WERI-Rb-1 (cell line): ENCODE results near the gene FAM98B.

Experiments
- DNase-seq: peaks from one replicate; pipeline ENCODE4 v3.0.0-alpha.2; 2020
- H3K27ac ChIP-seq: fragments of 250-450 bp; sonication (Bioruptor Pico); 2 replicates; pipeline ENCODE4 v1.5.1; 2020; ENCODE audit warnings: mild to moderate bottlenecking, moderate library complexity
- H3K27me3 ChIP-seq: fragments of 250-450 bp; sonication (Bioruptor Pico); 2 replicates; pipeline ENCODE4 v1.5.1; 2021; ENCODE audit warnings: mild to moderate bottlenecking, low read depth, moderate library complexity; ENCODE audit not compliant: insufficient read depth, severe bottlenecking
- H3K36me3 ChIP-seq: fragments of 250-450 bp; sonication (Bioruptor Pico); 2 replicates; pipeline ENCODE4 v1.5.1; 2020; ENCODE audit warnings: mild to moderate bottlenecking, moderate library complexity
- H3K4me3 ChIP-seq: 2 replicates; pipeline ENCODE4 v1.5.1; 2011; ENCODE audit warnings: low read depth, mild to moderate bottlenecking, control low read depth, low read length
- H3K9me3 ChIP-seq: fragments of 250-450 bp; sonication (Bioruptor Pico); 2 replicates; pipeline ENCODE4 v1.5.1; 2021; ENCODE audit warnings: mild to moderate bottlenecking, moderate library complexity; ENCODE audit not compliant: severe bottlenecking
- CTCF ChIP-seq: IDR thresholded peaks from 2 replicates; pipeline ENCODE4 v1.5.1; 2011; ENCODE audit warnings: low read depth, mild to moderate bottlenecking, control low read depth, inconsistent platforms, low read length

Gene FAM98B

GRCh38 chr15:38504680-38505467 is 50.9 kb downstream of the FAM98B start:
- Histone ChIP-seq H3K36me3 (no peaks in the 10 kb centered on the region), H3K27me3 (no peaks in the 10 kb centered on the region), H3K27ac (no peak overlapping the region), H3K9me3 (no peaks in the 10 kb centered on the region), H3K4me3 (no peak overlapping the region)
- no peak for DNase-seq
- no peak for TF ChIP-seq CTCF

GRCh38 chr15:38506997-38507396 is 53.1 kb downstream of the FAM98B start:
- no peaks in the 10 kb centered on the region for H3K27me3 ChIP-seq
- no peak for TF ChIP-seq CTCF
- DNase-seq = no peak
- H3K36me3 ChIP-seq = no peaks in the 10 kb centered on the region
- no peak overlapping the region for H3K4me3 ChIP-seq
- H3K27ac ChIP-seq = no peak overlapping the region
- H3K9me3 ChIP-seq = no peaks in the 10 kb centered on the region

- no peak for DNase-seq
- no peak for TF ChIP-seq CTCF
- no peak overlapping the region for H3K27ac ChIP-seq
- H3K36me3 ChIP-seq = no peaks in the 10 kb centered on the region
- no peaks in the 10 kb centered on the region for H3K9me3 ChIP-seq
- H3K27me3 ChIP-seq = no peaks in the 10 kb centered on the region
- H3K4me3 ChIP-seq = no peak overlapping the region
These were observed 53.6 kb downstream of the FAM98B start for GRCh38 chr15:38507570-38507969.

- Histone ChIP-seq H3K4me3 (no peak overlapping the region), H3K27ac (no peak overlapping the region), H3K9me3 (no peaks in the 10 kb centered on the region), H3K36me3 (no peaks in the 10 kb centered on the region), H3K27me3 (no peaks in the 10 kb centered on the region)
- TF ChIP-seq CTCF = no peak
- no peak for DNase-seq
These were observed 54.7 kb downstream of the FAM98B start for GRCh38 chr15:38508647-38509046.

DNA sequence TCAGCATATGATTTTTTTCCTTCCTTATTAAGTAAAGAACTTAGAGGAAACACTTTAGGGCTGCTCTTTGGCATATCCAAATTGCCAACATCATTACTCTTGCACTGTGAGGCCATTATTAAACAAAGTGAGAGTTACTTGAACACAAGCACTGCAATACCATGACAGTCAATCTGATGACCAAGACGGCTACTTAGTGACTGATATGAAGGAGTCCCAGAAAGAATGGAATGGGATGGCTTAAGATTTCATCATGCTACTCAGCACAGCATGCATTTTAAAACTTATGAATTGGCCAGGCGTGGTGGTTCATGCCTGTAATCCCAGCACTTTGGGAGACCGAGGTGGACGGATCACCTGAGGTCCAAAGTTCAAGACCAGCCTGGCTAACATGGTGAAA is 55.2 kb downstream of the FAM98B start:
- Histone ChIP-seq H3K4me3 (no peak overlapping the region), H3K9me3 (no peaks in the 10 kb centered on the region), H3K27me3 (no peaks in the 10 kb centered on the region), H3K36me3 (no peaks in the 10 kb centered on the region), H3K27ac (no peak overlapping the region)
- no peak for TF ChIP-seq CTCF
- no peak for DNase-seq

DNA sequence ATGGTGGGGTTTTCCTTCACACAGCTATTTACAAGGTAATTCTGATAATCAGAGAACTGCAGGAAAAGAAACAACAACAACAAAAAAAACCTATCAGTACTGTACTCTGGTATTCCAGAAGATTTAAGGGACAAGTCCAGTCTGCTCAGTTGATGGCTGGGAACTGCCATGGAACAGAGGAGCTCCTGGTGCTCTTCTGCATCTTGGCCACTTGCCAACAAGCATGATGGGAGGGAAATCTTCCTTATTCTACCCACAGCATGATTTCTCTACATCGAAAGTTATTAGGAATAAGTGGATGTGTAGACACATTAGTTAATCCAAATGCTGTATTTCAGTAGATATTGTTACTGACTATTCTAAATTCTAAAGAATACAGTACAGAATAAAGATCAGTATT is 59.0 kb downstream of the FAM98B start:
- H3K4me3 ChIP-seq = no peak overlapping the region
- H3K27me3 ChIP-seq = peaks cover 6% of the 10 kb centered on the region
- no peaks in the 10 kb centered on the region for H3K36me3 ChIP-seq
- no peak for TF ChIP-seq CTCF
- no peaks in the 10 kb centered on the region for H3K9me3 ChIP-seq
- H3K27ac ChIP-seq = no peak overlapping the region
- no peak for DNase-seq
